A549 (cell line): ENCODE data around the gene RGL3.

Experiments
- CEBPB ChIP-seq, 2 experiments: fragments of >200 bp in 1 of 2; sonication (Bioruptor Twin) in 1 of 2; formaldehyde crosslinking in 1 of 2; IDR thresholded peaks; 2 replicates each; pipeline ENCODE4 v1.6.1; 2012 to 2016
- CTCF ChIP-seq: fragments of >200 bp; sonication (Bioruptor Twin); formaldehyde crosslinking; IDR thresholded peaks from 3 replicates; pipeline ENCODE4 v1.5.1; 2016
- EP300 ChIP-seq, 2 experiments: fragments of >200 bp; sonication (Bioruptor Twin); formaldehyde crosslinking; IDR thresholded peaks; 2 replicates in 1 of 2; 3 replicates in 1 of 2; pipeline ENCODE4 v1.6.1; 2016 to 2017
- FOSL2 ChIP-seq, 2 experiments: fragments of 450-650 bp in 1 of 2; fragments of >200 bp in 1 of 2; sonication (Bioruptor Twin) in 1 of 2; formaldehyde crosslinking; IDR thresholded peaks; 2 replicates each; pipeline versions ENCODE4 v1.5.0 to v1.6.1; 2016 to 2020; ENCODE audit warnings: mild to moderate bottlenecking in 1 of 2, moderate library complexity in 1 of 2
- HDAC2 ChIP-seq: fragments of 200-600 bp; sonication (generic); IDR thresholded peaks from 2 replicates; pipeline ENCODE4 v1.6.1; 2016
- HOXA7 ChIP-seq: fragments of 250-450 bp; sonication (Bioruptor Pico); IDR thresholded peaks from 2 replicates; pipeline ENCODE4 v1.5.0; 2020; ENCODE audit warnings: mild to moderate bottlenecking, moderate library complexity
- HOXB13 ChIP-seq: fragments of 250-450 bp; sonication (Bioruptor Pico); IDR thresholded peaks from 2 replicates; pipeline ENCODE4 v1.5.0; 2020; ENCODE audit warnings: low read depth, mild to moderate bottlenecking, moderate library complexity
- MAFK ChIP-seq: fragments of 450-650 bp; IDR thresholded peaks from 2 replicates; pipeline ENCODE4 v1.6.1; 2014; ENCODE audit not compliant: partially characterized antibody
- MAX ChIP-seq: IDR thresholded peaks from 2 replicates; pipeline ENCODE4 v1.6.1; 2012
- POLR2A ChIP-seq: IDR thresholded peaks from 2 replicates; pipeline ENCODE4 v1.6.1; 2012; ENCODE audit warnings: mild to moderate bottlenecking, low read length
- RAD21 ChIP-seq, 2 experiments: fragments of >200 bp in 1 of 2; sonication (Bioruptor Twin) in 1 of 2; formaldehyde crosslinking in 1 of 2; IDR thresholded peaks in 1 of 2; conservative IDR thresholded peaks in 1 of 2; 2 replicates in 1 of 2; 3 replicates in 1 of 2; pipeline ENCODE4 v1.6.1; 2012 to 2018; ENCODE audit warnings: inconsistent platforms in 1 of 2
- REST ChIP-seq: fragments of 200-600 bp; sonication (generic); IDR thresholded peaks from 2 replicates; pipeline ENCODE4 v1.6.1; 2016; ENCODE audit warnings: antibody characterized with exemption, mild to moderate bottlenecking, moderate library complexity
- RFX5 ChIP-seq: fragments of 450-650 bp; IDR thresholded peaks from 2 replicates; pipeline ENCODE4 v1.7.1; 2014; ENCODE audit warnings: antibody characterized with exemption, mild to moderate bottlenecking, moderate library complexity
- SMC3 ChIP-seq: fragments of >200 bp; sonication (Bioruptor Twin); formaldehyde crosslinking; IDR thresholded peaks from 3 replicates; pipeline ENCODE4 v1.6.1; 2018; ENCODE audit warnings: inconsistent platforms

GRCh38 chr19:11400798-11401197 is 18.3 kb downstream of the RGL3 start:
- TF ChIP-seq POLR2A (no peak), CTCF (no peak), HOXA7 (CRISPR knock-in tag) (no peak), FOSL2 (IDR thresholded peaks at IDR 0.05) (no peak), FOSL2 (CRISPR knock-in tag; IDR thresholded peaks at IDR 0.05) (no peak), HDAC2 (no peak), EP300 (IDR thresholded peaks at IDR 0.05) (no peak), RFX5 (no peak), HOXB13 (CRISPR knock-in tag) (no peak), MAX (no peak), REST (no peak), RAD21 (conservative IDR thresholded peaks at IDR 0.05 in 1 of 2, IDR thresholded peaks at IDR 0.05 in 1 of 2) (no peak), MAFK (no peak), SMC3 (no peak), CEBPB (IDR thresholded peaks at IDR 0.05) (no peak)
